Skeletal muscle tissue (tissue), 4 donors: ENCODE results near the gene AGPAT2. TPM values are rescaled to one million over a fixed set of nuclear protein-coding genes. Genes with fewer than 3 reads are reported as not detected.

Experiments
- H3K27ac ChIP-seq: one replicate; pipeline ENCODE4 v1.7.0; 2013; ENCODE audit warnings: mild to moderate bottlenecking, low read depth, low read length, inconsistent platforms
- H3K27me3 ChIP-seq, 3 donors: one replicate each; pipeline ENCODE4 v1.7.0; 2013; ENCODE audit warnings: low read length in 3 of 3; ENCODE audit not compliant: control insufficient read depth in 3 of 3, insufficient read depth in 3 of 3
- H3K36me3 ChIP-seq, 3 donors: one replicate each; pipeline ENCODE4 v1.7.0; 2013; ENCODE audit warnings: low read length in 3 of 3; ENCODE audit not compliant: control insufficient read depth in 3 of 3, insufficient read depth in 3 of 3
- H3K4me1 ChIP-seq, 3 donors: one replicate each; pipeline ENCODE4 v1.7.0; 2013; ENCODE audit warnings: low read length in 3 of 3, mild to moderate bottlenecking in 3 of 3; ENCODE audit not compliant: control insufficient read depth in 3 of 3, insufficient read depth in 3 of 3
- H3K4me3 ChIP-seq, 3 donors: one replicate each; pipeline ENCODE4 v1.7.0; 2013; ENCODE audit warnings: low read length in 3 of 3
- H3K9ac ChIP-seq, 3 donors: one replicate each; pipeline ENCODE4 v1.7.0; 2013; ENCODE audit warnings: low read length in 3 of 3, mild to moderate bottlenecking in 3 of 3, moderate library complexity in 2 of 3, low read depth in 1 of 3
- H3K9me3 ChIP-seq, 3 donors: one replicate each; pipeline ENCODE4 v1.7.0; 2013; ENCODE audit warnings: low read length in 3 of 3; ENCODE audit not compliant: control insufficient read depth in 3 of 3
- total RNA-seq: library from RNA; depleted of rRNA; stranded (reverse); fragments of >200 nt; gene quantifications from one replicate; pipeline ENCODE4 v1.2.3, GENCODE V29; 2014
- donor health status: Osteomylitis.

The AGPAT2 gene
- total RNA-seq, 1 donor from 2014 or later: 27.1 TPM

- no peak overlapping the region for H3K27ac ChIP-seq
- H3K4me1 ChIP-seq: peaks cover 0 to 15% (median 8%) of the 10 kb centered on the region in 3 donors
- no peak overlapping the region for H3K4me3 ChIP-seq
- no peaks in the 10 kb centered on the region for H3K9me3 ChIP-seq
- no peaks in the 10 kb centered on the region for H3K36me3 ChIP-seq
- peaks cover 8 to 13% (median 10%) of the 10 kb centered on the region in 3 donors for H3K27me3 ChIP-seq
- H3K9ac ChIP-seq: no peak overlapping the region
Observed at GRCh38 chr9:136650648-136651047, 36.6 kb downstream of the AGPAT2 start.

- H3K4me3 ChIP-seq: no peak overlapping the region
- no peaks in the 10 kb centered on the region for H3K9me3 ChIP-seq
- H3K27ac ChIP-seq: no peak overlapping the region
- H3K4me1 ChIP-seq: peaks cover 0 to 11% (median 6%) of the 10 kb centered on the region in 3 donors
- peaks cover 3 to 7% (median 4%) of the 10 kb centered on the region in 3 donors for H3K27me3 ChIP-seq
- no peaks in the 10 kb centered on the region for H3K36me3 ChIP-seq
- H3K9ac ChIP-seq: no peak overlapping the region
Observed at GRCh38 chr9:136650021-136650420, 37.2 kb downstream of the AGPAT2 start.

DNA sequence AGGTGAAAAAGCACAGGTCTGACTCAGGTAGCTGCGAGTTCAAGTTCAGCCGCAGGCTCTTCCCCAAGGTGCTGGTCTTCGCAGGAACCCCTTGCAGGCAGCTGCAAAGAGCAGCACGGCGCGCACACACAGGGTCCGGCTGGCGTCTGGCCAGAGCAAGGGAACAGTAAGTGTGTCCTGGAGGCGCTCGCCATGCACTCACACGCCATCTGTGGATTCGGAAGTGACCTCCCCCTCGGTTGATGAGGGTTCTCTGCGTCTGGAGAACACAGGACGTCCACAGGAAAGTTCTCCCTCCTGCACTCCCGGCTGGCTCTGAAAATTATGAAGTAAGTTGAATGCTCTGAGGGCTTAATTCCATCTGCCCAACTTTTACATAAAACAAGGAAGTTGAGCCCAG is 38.5 kb downstream of the AGPAT2 start:
- peak overlapping the region in 1 of 3 donors; percentile 33 for H3K9ac ChIP-seq
- peaks cover 5 to 15% (median 10%) of the 10 kb centered on the region in 3 donors for H3K27me3 ChIP-seq
- peak overlapping the region; percentile 44 for H3K27ac ChIP-seq
- no peaks in the 10 kb centered on the region for H3K36me3 ChIP-seq
- H3K4me1 ChIP-seq: peaks cover 3 to 17% (median 16%) of the 10 kb centered on the region in 3 donors
- no peak overlapping the region for H3K4me3 ChIP-seq
- H3K9me3 ChIP-seq: no peaks in the 10 kb centered on the region

GRCh38 chr9:136646827-136647711 is 40.2 kb downstream of the AGPAT2 start:
- Histone ChIP-seq H3K36me3 (no peaks in the 10 kb centered on the region), H3K9ac (peak overlapping the region; percentile 32 to 70 (median 40)), H3K4me3 (peak overlapping the region in 2 of 3 donors; percentile 31 to 36), H3K27me3 (peaks cover 7 to 14% (median 14%) of the 10 kb centered on the region in 3 donors), H3K27ac (peak overlapping the region; percentile 83), H3K4me1 (peaks cover 3 to 20% (median 18%) of the 10 kb centered on the region in 3 donors), H3K9me3 (no peaks in the 10 kb centered on the region)

GRCh38 chr9:136645903-136646754 is 41.1 kb downstream of the AGPAT2 start:
- Histone ChIP-seq H3K27me3 (peaks cover 7 to 14% (median 14%) of the 10 kb centered on the region in 3 donors), H3K36me3 (no peaks in the 10 kb centered on the region), H3K4me3 (peak overlapping the region; percentile 27 to 36 (median 31)), H3K4me1 (peaks cover 3 to 20% (median 18%) of the 10 kb centered on the region in 3 donors), H3K9ac (peak overlapping the region in 2 of 3 donors; percentile 40 to 70), H3K9me3 (no peaks in the 10 kb centered on the region), H3K27ac (peak overlapping the region; percentile 83)

- H3K9ac ChIP-seq: peak overlapping the region in 1 of 3 donors; percentile 80
- H3K9me3 ChIP-seq: no peaks in the 10 kb centered on the region
- peak overlapping the region; percentile 83 for H3K27ac ChIP-seq
- H3K4me3 ChIP-seq: peak overlapping the region in 2 of 3 donors; percentile 13 to 27
- peaks cover 6 to 24% (median 23%) of the 10 kb centered on the region in 3 donors for H3K4me1 ChIP-seq
- no peaks in the 10 kb centered on the region for H3K36me3 ChIP-seq
- H3K27me3 ChIP-seq: peaks cover 7 to 14% (median 14%) of the 10 kb centered on the region in 3 donors
Observed at GRCh38 chr9:136645352-136645902, 41.8 kb downstream of the AGPAT2 start.

DNA sequence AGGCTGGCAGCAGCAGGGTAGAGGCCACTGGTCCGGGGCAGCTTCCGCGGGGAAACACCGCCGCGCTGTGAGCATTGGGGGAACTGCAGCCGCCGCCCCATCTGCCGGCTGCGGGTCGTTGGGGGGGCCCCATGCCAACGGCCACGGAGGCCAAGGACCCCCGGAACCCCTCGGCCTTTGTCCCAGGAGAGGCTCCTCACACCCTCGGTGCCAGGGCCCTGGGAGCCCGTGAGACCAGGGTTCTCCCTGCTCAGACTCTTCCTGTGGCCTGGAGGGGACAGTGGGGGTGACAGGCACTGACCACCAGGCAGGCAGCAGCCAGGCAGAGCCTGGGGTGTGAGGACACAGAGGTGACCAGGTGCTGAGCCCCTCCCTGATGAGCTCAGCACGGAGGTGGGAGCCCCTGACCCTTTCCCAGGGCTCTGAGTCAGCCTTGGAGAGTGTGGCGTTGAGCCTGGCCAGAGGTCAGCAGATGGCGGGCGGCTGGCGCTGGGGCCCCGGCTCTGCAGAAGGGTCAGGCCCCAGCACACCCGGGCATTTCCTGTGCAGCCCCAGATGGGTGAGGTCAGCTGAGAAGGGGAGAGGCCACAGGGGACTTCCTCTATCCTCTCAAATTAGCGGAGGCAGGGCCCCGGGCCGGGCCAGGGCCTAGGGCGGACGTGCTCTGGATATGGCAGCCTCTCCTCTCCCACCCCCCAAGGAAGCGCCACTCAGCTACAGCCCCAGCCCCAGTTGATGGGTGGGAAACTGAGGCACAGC is 42.5 kb downstream of the AGPAT2 start:
- Histone ChIP-seq H3K9me3 (no peaks in the 10 kb centered on the region), H3K4me1 (peaks cover 12 to 26% (median 25%) of the 10 kb centered on the region in 3 donors), H3K27me3 (peaks cover 7 to 14% (median 14%) of the 10 kb centered on the region in 3 donors), H3K4me3 (peak overlapping the region in 2 of 3 donors; percentile 52 to 60), H3K36me3 (no peaks in the 10 kb centered on the region), H3K9ac (peak overlapping the region in 2 of 3 donors; percentile 53 to 80), H3K27ac (peak overlapping the region; percentile 83)

DNA sequence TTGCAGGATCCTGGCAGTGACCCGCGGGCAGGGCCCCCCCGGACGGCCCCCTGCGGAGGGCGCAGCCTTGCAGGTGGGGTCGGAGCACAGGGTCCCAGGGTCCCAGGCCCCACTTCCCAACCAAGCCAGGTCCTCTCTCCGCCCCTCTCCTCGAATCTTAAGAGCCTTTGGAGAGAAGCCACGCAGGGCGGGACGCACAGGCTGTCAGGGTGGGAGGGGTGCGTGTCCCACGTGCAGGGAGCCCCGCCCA is 43.0 kb downstream of the AGPAT2 start:
- H3K9ac ChIP-seq: peak overlapping the region; percentile 51 to 80 (median 53)
- H3K27ac ChIP-seq: peak overlapping the region; percentile 83
- H3K9me3 ChIP-seq: no peaks in the 10 kb centered on the region

More for the DNA sequence above, 43.0 kb downstream of the AGPAT2 start:
- peak overlapping the region; percentile 48 to 61 (median 52) for H3K4me3 ChIP-seq
- H3K4me1 ChIP-seq: peaks cover 12 to 26% (median 25%) of the 10 kb centered on the region in 3 donors
- peaks cover 7 to 14% (median 14%) of the 10 kb centered on the region in 3 donors for H3K27me3 ChIP-seq
- H3K36me3 ChIP-seq: no peaks in the 10 kb centered on the region
